ENCODE measurements around the gene PAX5.

GRCh38 chr9:36941441-36941840 lies 92.6 kb downstream of the PAX5 start:
- TF ChIP-seq, protein P1, sequence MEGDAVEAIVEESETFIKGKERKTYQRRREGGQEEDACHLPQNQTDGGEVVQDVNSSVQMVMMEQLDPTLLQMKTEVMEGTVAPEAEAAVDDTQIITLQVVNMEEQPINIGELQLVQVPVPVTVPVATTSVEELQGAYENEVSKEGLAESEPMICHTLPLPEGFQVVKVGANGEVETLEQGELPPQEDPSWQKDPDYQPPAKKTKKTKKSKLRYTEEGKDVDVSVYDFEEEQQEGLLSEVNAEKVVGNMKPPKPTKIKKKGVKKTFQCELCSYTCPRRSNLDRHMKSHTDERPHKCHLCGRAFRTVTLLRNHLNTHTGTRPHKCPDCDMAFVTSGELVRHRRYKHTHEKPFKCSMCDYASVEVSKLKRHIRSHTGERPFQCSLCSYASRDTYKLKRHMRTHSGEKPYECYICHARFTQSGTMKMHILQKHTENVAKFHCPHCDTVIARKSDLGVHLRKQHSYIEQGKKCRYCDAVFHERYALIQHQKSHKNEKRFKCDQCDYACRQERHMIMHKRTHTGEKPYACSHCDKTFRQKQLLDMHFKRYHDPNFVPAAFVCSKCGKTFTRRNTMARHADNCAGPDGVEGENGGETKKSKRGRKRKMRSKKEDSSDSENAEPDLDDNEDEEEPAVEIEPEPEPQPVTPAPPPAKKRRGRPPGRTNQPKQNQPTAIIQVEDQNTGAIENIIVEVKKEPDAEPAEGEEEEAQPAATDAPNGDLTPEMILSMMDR (IDR thresholded peaks at IDR 0.05): no peak
- TF ChIP-seq ZFX (IDR thresholded peaks at IDR 0.05; ENCODE audit: borderline replicate concordance): no peak
